CD4-positive, alpha-beta T cell treated with Interleukin-10 for 1 hour (primary cell): ENCODE measurements around the gene EXOC6B.
A peak's percentile ranks its signal among the peaks of the same experiment; 100 is the strongest.
"Not testable (repeated sequence)": the region's sequence is repeated elsewhere in the genome, so short reads cannot be mapped to it uniquely, and the experiment has no call there.

Experiments
- DNase-seq: peaks from one replicate; pipeline ENCODE4 v3.0.0-alpha.2; 2020

EXOC6B gene

GRCh38 chr2:72583836-72584235, 242.0 kb downstream of the EXOC6B start:
- DNase-seq: not testable (repeated sequence)

GRCh38 chr2:72583376-72583775, 242.5 kb downstream of the EXOC6B start:
- no peak for DNase-seq

GRCh38 chr2:72581560-72582181, 244.2 kb downstream of the EXOC6B start:
- no peak for DNase-seq

- peak; percentile 32 for DNase-seq
Measured at GRCh38 chr2:72579591-72580180, 246.1 kb downstream of the EXOC6B start.

- no peak for DNase-seq
Measured at GRCh38 chr2:72576861-72577260, 249.0 kb downstream of the EXOC6B start.

GRCh38 chr2:72576459-72576858, 249.4 kb downstream of the EXOC6B start:
- no peak for DNase-seq

- DNase-seq: no peak
Measured at GRCh38 chr2:72574886-72575285, 250.9 kb downstream of the EXOC6B start.

GRCh38 chr2:72573232-72573631, 252.6 kb downstream of the EXOC6B start:
- no peak for DNase-seq

- no peak for DNase-seq
Measured at GRCh38 chr2:72572501-72572900, 253.3 kb downstream of the EXOC6B start.

GRCh38 chr2:72570413-72570812, 255.4 kb downstream of the EXOC6B start:
- no peak for DNase-seq

- no peak for DNase-seq
Measured at GRCh38 chr2:72562451-72563153, 263.2 kb downstream of the EXOC6B start.

- no peak for DNase-seq
Measured at GRCh38 chr2:72561621-72562318, 264.1 kb downstream of the EXOC6B start.

GRCh38 chr2:72555943-72556342, 269.9 kb downstream of the EXOC6B start:
- DNase-seq: no peak

GRCh38 chr2:72555363-72555762, 270.5 kb downstream of the EXOC6B start:
- not testable (repeated sequence) for DNase-seq

- not testable (repeated sequence) for DNase-seq
Measured at GRCh38 chr2:72554910-72555309, 270.9 kb downstream of the EXOC6B start.

- no peak for DNase-seq
Measured at GRCh38 chr2:72554381-72554780, 271.5 kb downstream of the EXOC6B start.

- no peak for DNase-seq
Measured at GRCh38 chr2:72548081-72548764, 277.6 kb downstream of the EXOC6B start.

GRCh38 chr2:72545790-72546189, 280.0 kb downstream of the EXOC6B start:
- no peak for DNase-seq

GRCh38 chr2:72544554-72544953, 281.3 kb downstream of the EXOC6B start:
- no peak for DNase-seq

- DNase-seq: no peak
Measured at GRCh38 chr2:72543497-72544216, 282.2 kb downstream of the EXOC6B start.

GRCh38 chr2:72539071-72539552, 286.7 kb downstream of the EXOC6B start:
- no peak for DNase-seq

GRCh38 chr2:72538486-72538885, 287.3 kb downstream of the EXOC6B start:
- no peak for DNase-seq
